Measurements from ENCODE around the gene NELFB. TPM values are rescaled to one million over a fixed set of nuclear protein-coding genes. Genes with fewer than 3 reads are reported as not detected.

The NELFB gene
- total and polyA plus RNA-seq, 9 of the 15 experiments (the other 6 are each of a cell fraction or from before 2014, with no cell fraction given), result 0.24 to 84.0 (median 29.7) TPM

DNA sequence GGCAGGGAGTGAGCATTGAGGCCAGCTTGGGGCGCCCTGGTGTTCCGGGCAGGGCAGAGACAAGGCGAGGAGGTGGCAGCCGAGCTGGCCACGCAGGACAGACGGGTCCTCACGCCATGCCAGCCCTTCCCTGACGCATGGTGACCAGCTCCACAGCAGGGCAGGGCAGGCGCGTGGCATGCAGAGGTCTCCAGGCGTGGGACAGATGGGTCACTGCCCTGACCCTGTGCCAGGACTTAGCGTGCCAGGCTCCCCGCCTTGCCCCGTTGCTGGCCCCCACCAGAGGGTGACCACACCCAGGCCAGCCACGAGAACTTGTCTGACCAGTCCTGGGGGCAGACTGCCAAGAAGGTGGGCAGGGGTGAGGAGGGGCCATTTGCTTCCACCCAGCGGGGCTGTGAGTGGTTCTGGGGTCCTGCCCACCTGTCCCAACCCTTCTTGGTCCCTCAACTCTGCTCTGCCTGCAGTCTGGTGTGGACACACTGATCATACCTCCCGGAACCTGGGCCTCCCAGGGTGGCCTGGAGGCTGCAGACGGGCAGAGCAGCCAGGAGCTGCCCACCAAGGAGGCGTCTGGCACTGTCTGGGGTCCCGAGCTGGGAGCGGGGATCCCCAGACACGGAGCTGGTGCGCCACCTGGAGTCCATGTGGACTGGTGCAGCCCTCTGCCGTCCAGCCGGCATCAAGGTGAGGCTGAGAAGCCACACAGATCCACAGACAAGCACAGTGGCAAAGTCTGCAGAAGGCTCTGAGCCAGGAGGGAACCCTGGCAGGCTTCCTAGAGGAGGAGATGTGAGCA lies 27.9 kb upstream of the NELFB start, which contains the start of gene RNF224 (continued):
- TF ChIP-seq, protein P1, sequence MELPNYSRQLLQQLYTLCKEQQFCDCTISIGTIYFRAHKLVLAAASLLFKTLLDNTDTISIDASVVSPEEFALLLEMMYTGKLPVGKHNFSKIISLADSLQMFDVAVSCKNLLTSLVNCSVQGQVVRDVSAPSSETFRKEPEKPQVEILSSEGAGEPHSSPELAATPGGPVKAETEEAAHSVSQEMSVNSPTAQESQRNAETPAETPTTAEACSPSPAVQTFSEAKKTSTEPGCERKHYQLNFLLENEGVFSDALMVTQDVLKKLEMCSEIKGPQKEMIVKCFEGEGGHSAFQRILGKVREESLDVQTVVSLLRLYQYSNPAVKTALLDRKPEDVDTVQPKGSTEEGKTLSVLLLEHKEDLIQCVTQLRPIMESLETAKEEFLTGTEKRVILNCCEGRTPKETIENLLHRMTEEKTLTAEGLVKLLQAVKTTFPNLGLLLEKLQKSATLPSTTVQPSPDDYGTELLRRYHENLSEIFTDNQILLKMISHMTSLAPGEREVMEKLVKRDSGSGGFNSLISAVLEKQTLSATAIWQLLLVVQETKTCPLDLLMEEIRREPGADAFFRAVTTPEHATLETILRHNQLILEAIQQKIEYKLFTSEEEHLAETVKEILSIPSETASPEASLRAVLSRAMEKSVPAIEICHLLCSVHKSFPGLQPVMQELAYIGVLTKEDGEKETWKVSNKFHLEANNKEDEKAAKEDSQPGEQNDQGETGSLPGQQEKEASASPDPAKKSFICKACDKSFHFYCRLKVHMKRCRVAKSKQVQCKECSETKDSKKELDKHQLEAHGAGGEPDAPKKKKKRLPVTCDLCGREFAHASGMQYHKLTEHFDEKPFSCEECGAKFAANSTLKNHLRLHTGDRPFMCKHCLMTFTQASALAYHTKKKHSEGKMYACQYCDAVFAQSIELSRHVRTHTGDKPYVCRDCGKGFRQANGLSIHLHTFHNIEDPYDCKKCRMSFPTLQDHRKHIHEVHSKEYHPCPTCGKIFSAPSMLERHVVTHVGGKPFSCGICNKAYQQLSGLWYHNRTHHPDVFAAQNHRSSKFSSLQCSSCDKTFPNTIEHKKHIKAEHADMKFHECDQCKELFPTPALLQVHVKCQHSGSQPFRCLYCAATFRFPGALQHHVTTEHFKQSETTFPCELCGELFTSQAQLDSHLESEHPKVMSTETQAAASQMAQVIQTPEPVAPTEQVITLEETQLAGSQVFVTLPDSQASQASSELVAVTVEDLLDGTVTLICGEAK (IDR thresholded peaks at IDR 0.05), result no peak
- TF ChIP-seq, protein P1 (CRISPR knock-in tag; IDR thresholded peaks at IDR 0.05), result no peak
- TF ChIP-seq RUNX1 (IDR thresholded peaks at IDR 0.05; ENCODE audit: low read depth) (no peak), NCOA4 (IDR thresholded peaks at IDR 0.05; ENCODE audit: partially characterized antibody) (no peak), FOSL1 (tag; conservative IDR thresholded peaks at IDR 0.05) (no peak), FOXJ3 (CRISPR knock-in tag; IDR thresholded peaks at IDR 0.05) (no peak), CHD2 (IDR thresholded peaks at IDR 0.05; ENCODE audit: low read depth, low read length) (no peak), ZC3H4 (CRISPR knock-in tag; IDR thresholded peaks at IDR 0.05; ENCODE audit: borderline replicate concordance) (no peak), ETS2 (tag; IDR thresholded peaks at IDR 0.05; ENCODE audit: borderline replicate concordance, poor library complexity, severe bottlenecking) (no peak), ZBTB17 (CRISPR knock-in tag; IDR thresholded peaks at IDR 0.05) (0 out of 2 replicates have a peak, but pooled peaks have one; percentile 12), ZNF830 (CRISPR knock-in tag; IDR thresholded peaks at IDR 0.05) (no peak), ZNF551 (CRISPR knock-in tag; IDR thresholded peaks at IDR 0.05) (no peak), MYNN (IDR thresholded peaks at IDR 0.05) (no peak), MYNN (CRISPR knock-in tag; IDR thresholded peaks at IDR 0.05) (no peak)
- TF ChIP-seq, protein P2, sequence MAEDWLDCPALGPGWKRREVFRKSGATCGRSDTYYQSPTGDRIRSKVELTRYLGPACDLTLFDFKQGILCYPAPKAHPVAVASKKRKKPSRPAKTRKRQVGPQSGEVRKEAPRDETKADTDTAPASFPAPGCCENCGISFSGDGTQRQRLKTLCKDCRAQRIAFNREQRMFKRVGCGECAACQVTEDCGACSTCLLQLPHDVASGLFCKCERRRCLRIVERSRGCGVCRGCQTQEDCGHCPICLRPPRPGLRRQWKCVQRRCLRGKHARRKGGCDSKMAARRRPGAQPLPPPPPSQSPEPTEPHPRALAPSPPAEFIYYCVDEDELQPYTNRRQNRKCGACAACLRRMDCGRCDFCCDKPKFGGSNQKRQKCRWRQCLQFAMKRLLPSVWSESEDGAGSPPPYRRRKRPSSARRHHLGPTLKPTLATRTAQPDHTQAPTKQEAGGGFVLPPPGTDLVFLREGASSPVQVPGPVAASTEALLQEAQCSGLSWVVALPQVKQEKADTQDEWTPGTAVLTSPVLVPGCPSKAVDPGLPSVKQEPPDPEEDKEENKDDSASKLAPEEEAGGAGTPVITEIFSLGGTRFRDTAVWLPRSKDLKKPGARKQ (CRISPR knock-in tag; IDR thresholded peaks at IDR 0.05), result no peak
- TF ChIP-seq, protein P3, sequence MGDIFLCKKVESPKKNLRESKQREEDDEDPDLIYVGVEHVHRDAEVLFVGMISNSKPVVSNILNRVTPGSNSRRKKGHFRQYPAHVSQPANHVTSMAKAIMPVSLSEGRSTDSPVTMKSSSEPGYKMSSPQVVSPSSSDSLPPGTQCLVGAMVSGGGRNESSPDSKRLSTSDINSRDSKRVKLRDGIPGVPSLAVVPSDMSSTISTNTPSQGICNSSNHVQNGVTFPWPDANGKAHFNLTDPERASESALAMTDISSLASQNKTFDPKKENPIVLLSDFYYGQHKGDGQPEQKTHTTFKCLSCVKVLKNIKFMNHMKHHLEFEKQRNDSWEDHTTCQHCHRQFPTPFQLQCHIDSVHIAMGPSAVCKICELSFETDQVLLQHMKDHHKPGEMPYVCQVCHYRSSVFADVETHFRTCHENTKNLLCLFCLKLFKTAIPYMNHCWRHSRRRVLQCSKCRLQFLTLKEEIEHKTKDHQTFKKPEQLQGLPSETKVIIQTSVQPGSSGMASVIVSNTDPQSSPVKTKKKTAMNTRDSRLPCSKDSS (IDR thresholded peaks at IDR 0.05; ENCODE audit: low read depth, partially characterized antibody), result no peak
